GM12878 (cell line): ENCODE data around the gene CCM2. TPM values are rescaled to one million over a fixed set of nuclear protein-coding genes. Genes with fewer than 3 reads are reported as not detected.

Experiments used
- BRCA1 ChIP-seq: IDR thresholded peaks from 2 replicates; pipeline ENCODE4 v1.6.1; 2011; ENCODE audit warnings: low read depth, low read length, improper control_type of control experiment
- CEBPZ ChIP-seq: fragments of 150-350 bp; IDR thresholded peaks from 2 replicates; pipeline ENCODE4 v1.6.1; 2016; ENCODE audit warnings: low read depth, low read length
- E2F4 ChIP-seq: IDR thresholded peaks from 2 replicates; pipeline ENCODE4 v1.6.1; 2012; ENCODE audit warnings: low read depth, low read length, improper control_type of control experiment
- EGR1 ChIP-seq, 2 experiments: IDR thresholded peaks; 1 replicate in 1 of 2; 2 replicates in 1 of 2; pipeline ENCODE4 v1.6.1; 2011 to 2012; ENCODE audit warnings: low read depth in 2 of 2, low read length in 2 of 2, borderline replicate concordance in 1 of 2, mild to moderate bottlenecking in 1 of 2, moderate library complexity in 1 of 2
- JUNB ChIP-seq: IDR thresholded peaks from 2 replicates; pipeline ENCODE4 v1.6.1; 2016; ENCODE audit warnings: antibody characterized with exemption, mild to moderate bottlenecking
- MTA2 ChIP-seq: fragments of 450-650 bp; IDR thresholded peaks from 2 replicates; pipeline ENCODE4 v1.6.1; 2016; ENCODE audit warnings: low read depth, mild to moderate bottlenecking, moderate library complexity
- SIX5 ChIP-seq: IDR thresholded peaks from 2 replicates; pipeline ENCODE4 v1.6.1; 2011; ENCODE audit warnings: mild to moderate bottlenecking, low read depth, low read length, moderate library complexity; ENCODE audit not compliant: severe bottlenecking
- SKIL ChIP-seq: fragments of 450-650 bp; IDR thresholded peaks from 2 replicates; pipeline ENCODE4 v1.6.1; 2017; ENCODE audit warnings: mild to moderate bottlenecking, low read depth, inconsistent platforms; ENCODE audit not compliant: poor library complexity, severe bottlenecking
- ZNF207 ChIP-seq: fragments of 450-650 bp; IDR thresholded peaks from 2 replicates; pipeline ENCODE4 v1.6.1; 2014; ENCODE audit warnings: antibody characterized with exemption, mild to moderate bottlenecking, borderline replicate concordance
- polyA plus RNA-seq, 11 experiments: library from polyadenylated mRNA; depleted of rRNA in 4 of 11; unstranded in 6 of 11; stranded (reverse) in 5 of 11; fragments of >200 nt; fragmentation: Nextera tagmentation in 4 of 11; fragmentation: Illumina TruSeq in 1 of 11; extraction: Ambion mirVana in 4 of 11; extraction: Trizol in 1 of 11; gene quantifications; 1 replicate in 1 of 11; 2 replicates in 10 of 11; pipeline versions ENCODE4 v1.2.1 to v1.2.3, GENCODE V29; 2011 to 2016; ENCODE audit warnings: inconsistent platforms in 2 of 11, missing spikeins in 2 of 11, low read depth in 1 of 11
- total RNA-seq, 4 experiments: library from RNA; depleted of rRNA in 3 of 4; stranded (reverse); fragments of >200 nt in 3 of 4; fragmentation: Illumina TruSeq in 1 of 4; extraction: Trizol in 1 of 4; gene quantifications; 2 replicates each; pipeline versions ENCODE4 v1.2.1 to v1.2.3, GENCODE V29; 2013 to 2021

Gene CCM2
- total and polyA plus RNA-seq, 10 of the 15 experiments (the other 5 are each of a cell fraction or from before 2014, with no cell fraction given): 1.00 to 82.3 (median 48.7) TPM

- TF ChIP-seq E2F4 (no peak), JUNB (no peak), SKIL (no peak), MTA2 (no peak), SIX5 (no peak), CEBPZ (no peak), ZNF207 (no peak), BRCA1 (no peak), EGR1 (IDR thresholded peaks at IDR 0.05; ENCODE audit: borderline replicate concordance in 1 of 2, low read depth in 2 of 2, low read length in 2 of 2) (no peak)
These were observed 89.4 kb downstream of the CCM2 start (continued) for GRCh38 chr7:45089341-45089891.
